K562 (cell line): Measurements from ENCODE around the gene PRUNE1. TPM values are rescaled to one million over a fixed set of nuclear protein-coding genes. Genes with fewer than 3 reads are reported as not detected.

Experiments
- TCF7 ChIP-seq: sonication (generic); IDR thresholded peaks from 2 replicates; pipeline ENCODE4 v1.6.1; 2016; ENCODE audit warnings: antibody characterized with exemption, borderline replicate concordance
- ZNF316 ChIP-seq: fragments of 450-650 bp; IDR thresholded peaks from 2 replicates; pipeline ENCODE4 v1.6.1; 2016
- polyA plus RNA-seq, 8 experiments: library from polyadenylated mRNA; depleted of rRNA in 4 of 8; stranded (reverse) in 5 of 8; unstranded in 3 of 8; fragments of >200 nt; fragmentation: Nextera tagmentation in 2 of 8; fragmentation: Illumina TruSeq in 1 of 8; extraction: Ambion mirVana in 2 of 8; extraction: Trizol in 1 of 8; gene quantifications; 2 replicates each; pipeline versions ENCODE4 v1.2.1 to v1.2.3, GENCODE V29; 2011 to 2014; ENCODE audit warnings: inconsistent platforms in 1 of 8, missing spikeins in 1 of 8
- total RNA-seq, 7 experiments: library from RNA; depleted of rRNA in 6 of 7; stranded (reverse); fragments of >200 nt in 6 of 7; fragmentation: Illumina TruSeq in 2 of 7; extraction: Trizol in 2 of 7; gene quantifications; 2 replicates each; pipeline versions ENCODE4 v1.2.1 to v1.2.3, GENCODE V29; 2011 to 2021; ENCODE audit warnings: low replicate concordance in 1 of 7
- TF ChIP-seq, protein P1 (sequence below), 2 experiments: fragments of 450-650 bp; IDR thresholded peaks; 2 replicates each; pipeline ENCODE4 v1.6.1; 2016; ENCODE audit warnings: mild to moderate bottlenecking in 2 of 2, borderline replicate concordance in 1 of 2, low read depth in 1 of 2, moderate library complexity in 1 of 2
- TF ChIP-seq, protein P2 (sequence below), 2 experiments: IDR thresholded peaks in 1 of 2; conservative IDR thresholded peaks in 1 of 2; 2 replicates each; pipeline ENCODE4 v1.6.1; 2016; ENCODE audit warnings: low read depth in 2 of 2, mild to moderate bottlenecking in 1 of 2, missing compliant biosample characterization in 1 of 2, missing genetic modification characterization in 1 of 2, moderate library complexity in 1 of 2
- TF ChIP-seq, protein P3 (sequence below): fragments of 250-450 bp; sonication (Bioruptor Pico); IDR thresholded peaks from 2 replicates; pipeline ENCODE4 v1.5.0; 2020; ENCODE audit warnings: mild to moderate bottlenecking, borderline replicate concordance

Gene PRUNE1
- total and polyA plus RNA-seq, 9 of the 15 experiments (the other 6 are each of a cell fraction or from before 2014, with no cell fraction given) = 16.7 to 48.3 (median 26.2) TPM

DNA sequence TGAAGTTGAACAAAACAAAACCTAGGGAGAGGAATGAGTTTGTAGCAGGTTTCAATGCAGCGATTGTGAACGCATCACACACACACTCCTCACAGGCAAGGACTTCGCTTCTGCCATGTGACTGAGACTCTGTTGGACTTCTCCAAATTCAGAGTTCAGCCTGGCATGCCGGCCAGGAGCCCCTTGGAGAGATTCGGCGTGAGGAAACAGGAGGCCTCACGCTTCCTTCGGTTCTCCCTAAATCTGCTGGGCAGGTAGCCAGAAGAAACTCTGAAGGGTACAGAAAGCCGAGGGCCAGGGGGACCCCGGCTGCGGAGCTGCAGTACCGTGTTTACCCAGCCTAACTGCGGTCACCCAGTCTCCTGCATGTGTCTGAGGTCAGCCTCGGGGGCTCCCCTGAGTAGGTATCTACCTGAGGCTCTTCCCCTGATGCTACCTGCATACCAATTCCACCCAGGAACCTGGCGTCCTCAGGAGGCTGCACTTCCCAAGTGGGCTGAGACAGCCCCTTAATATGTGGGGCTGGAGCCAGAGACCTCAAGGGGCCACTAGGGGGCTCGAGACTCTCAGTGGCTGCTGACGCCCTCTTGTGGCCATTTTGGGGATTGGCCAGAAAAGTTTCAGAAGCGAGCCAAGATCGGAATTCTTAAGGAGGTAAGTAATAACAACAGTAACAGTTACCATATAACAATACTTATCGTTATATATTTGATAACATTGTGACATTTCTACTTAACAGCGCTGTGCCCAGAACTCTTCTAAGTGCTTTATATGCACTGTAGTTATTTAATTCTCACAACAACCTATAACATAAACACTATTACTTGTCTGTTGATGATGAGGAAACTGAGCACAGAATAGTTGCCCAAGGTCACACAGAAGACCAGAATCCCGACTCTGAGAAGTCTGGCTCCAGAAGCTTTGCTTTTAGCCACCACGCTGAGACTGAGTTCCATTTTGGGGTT, 28.9 kb upstream of the PRUNE1 start (continued):
- TF ChIP-seq, protein P1, sequence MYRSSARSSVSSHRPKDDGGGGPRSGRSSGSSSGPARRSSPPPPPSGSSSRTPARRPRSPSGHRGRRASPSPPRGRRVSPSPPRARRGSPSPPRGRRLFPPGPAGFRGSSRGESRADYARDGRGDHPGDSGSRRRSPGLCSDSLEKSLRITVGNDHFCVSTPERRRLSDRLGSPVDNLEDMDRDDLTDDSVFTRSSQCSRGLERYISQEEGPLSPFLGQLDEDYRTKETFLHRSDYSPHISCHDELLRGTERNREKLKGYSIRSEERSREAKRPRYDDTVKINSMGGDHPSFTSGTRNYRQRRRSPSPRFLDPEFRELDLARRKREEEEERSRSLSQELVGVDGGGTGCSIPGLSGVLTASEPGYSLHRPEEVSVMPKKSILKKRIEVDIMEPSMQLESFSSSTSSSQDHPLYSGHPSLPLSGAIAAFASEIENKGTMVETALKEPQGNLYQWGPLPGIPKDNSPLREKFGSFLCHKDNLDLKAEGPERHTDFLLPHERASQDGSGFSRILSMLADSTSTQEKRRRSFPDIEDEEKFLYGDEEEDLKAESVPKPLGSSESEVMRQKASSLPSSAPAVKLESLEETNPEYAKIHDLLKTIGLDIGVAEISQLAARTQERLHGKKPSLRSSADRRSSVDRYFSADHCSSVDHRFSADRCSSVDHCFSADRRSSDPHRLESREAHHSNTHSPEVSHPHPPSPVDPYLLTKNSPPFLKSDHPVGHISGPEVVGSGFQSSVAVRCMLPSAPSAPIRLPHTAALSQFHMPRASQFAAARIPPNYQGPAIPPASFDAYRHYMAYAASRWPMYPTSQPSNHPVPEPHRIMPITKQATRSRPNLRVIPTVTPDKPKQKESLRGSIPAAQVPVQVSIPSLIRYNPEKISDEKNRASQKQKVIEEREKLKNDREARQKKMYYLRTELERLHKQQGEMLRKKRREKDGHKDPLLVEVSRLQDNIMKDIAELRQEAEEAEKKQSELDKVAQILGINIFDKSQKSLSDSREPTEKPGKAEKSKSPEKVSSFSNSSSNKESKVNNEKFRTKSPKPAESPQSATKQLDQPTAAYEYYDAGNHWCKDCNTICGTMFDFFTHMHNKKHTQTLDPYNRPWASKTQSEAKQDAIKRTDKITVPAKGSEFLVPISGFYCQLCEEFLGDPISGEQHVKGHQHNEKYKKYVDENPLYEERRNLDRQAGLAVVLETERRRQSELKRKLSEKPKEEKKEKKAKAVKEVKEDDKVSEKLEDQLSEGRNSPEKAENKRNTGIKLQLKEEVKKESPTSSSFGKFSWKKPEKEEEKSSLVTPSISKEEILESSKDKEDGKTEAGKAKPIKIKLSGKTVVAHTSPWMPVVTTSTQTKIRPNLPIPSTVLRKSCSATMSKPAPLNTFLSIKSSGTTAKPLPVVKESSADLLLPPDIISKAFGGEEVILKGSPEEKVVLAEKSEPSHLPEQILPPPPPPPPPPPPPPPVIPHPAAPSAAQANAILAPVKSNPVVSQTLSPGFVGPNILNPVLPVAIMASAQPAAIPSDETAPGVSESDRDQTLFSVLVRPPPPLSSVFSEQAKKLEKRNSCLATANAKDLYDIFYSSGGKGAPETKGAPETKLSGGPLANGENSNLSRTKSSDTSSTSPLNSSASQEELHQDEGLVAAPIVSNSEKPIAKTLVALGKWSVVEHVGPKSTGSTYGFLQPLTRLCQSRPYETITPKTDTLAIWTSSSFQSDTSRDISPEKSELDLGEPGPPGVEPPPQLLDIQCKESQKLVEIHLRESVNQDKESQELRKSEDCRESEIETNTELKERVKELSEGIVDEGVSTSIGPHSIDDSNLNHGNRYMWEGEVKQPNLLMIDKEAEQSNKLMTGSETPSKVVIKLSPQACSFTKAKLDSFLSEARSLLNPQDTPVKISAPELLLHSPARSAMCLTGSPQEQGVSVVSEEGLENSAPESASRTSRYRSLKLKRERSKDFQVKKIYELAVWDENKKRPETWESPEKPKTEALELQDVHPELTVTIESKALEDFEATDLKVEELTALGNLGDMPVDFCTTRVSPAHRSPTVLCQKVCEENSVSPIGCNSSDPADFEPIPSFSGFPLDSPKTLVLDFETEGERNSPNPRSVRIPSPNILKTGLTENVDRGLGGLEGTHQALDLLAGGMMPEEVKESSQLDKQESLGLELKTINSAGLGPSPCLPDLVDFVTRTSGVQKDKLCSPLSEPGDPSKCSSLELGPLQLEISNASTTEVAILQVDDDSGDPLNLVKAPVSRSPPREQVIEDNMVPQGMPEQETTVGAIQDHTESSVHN (IDR thresholded peaks at IDR 0.05; ENCODE audit: borderline replicate concordance in 1 of 2, low read depth in 1 of 2) = no peak
- TF ChIP-seq, protein P2, sequence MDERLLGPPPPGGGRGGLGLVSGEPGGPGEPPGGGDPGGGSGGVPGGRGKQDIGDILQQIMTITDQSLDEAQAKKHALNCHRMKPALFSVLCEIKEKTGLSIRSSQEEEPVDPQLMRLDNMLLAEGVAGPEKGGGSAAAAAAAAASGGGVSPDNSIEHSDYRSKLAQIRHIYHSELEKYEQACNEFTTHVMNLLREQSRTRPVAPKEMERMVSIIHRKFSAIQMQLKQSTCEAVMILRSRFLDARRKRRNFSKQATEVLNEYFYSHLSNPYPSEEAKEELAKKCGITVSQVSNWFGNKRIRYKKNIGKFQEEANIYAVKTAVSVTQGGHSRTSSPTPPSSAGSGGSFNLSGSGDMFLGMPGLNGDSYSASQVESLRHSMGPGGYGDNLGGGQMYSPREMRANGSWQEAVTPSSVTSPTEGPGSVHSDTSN (CRISPR knock-in tag; IDR thresholded peaks at IDR 0.05; ENCODE audit: low read depth) = no peak
- TF ChIP-seq, protein P2 (tag; conservative IDR thresholded peaks at IDR 0.05; ENCODE audit: low read depth) = no peak
- TF ChIP-seq ZNF316 (no peak), TCF7 (no peak)
- TF ChIP-seq, protein P3, sequence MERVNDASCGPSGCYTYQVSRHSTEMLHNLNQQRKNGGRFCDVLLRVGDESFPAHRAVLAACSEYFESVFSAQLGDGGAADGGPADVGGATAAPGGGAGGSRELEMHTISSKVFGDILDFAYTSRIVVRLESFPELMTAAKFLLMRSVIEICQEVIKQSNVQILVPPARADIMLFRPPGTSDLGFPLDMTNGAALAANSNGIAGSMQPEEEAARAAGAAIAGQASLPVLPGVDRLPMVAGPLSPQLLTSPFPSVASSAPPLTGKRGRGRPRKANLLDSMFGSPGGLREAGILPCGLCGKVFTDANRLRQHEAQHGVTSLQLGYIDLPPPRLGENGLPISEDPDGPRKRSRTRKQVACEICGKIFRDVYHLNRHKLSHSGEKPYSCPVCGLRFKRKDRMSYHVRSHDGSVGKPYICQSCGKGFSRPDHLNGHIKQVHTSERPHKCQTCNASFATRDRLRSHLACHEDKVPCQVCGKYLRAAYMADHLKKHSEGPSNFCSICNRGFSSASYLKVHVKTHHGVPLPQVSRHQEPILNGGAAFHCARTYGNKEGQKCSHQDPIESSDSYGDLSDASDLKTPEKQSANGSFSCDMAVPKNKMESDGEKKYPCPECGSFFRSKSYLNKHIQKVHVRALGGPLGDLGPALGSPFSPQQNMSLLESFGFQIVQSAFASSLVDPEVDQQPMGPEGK (CRISPR knock-in tag) = no peak
